WI38 (cell line): ENCODE measurements around the gene BCLAF1.

Experiments
- H3K4me3 ChIP-seq: 2 replicates; pipeline ENCODE4 v1.5.1; 2011; ENCODE audit warnings: low read depth, mild to moderate bottlenecking, control low read depth, low read length
- TF ChIP-seq, protein P1 (sequence below): IDR thresholded peaks from 2 replicates; pipeline ENCODE4 v1.5.1; 2012; ENCODE audit warnings: low read depth, mild to moderate bottlenecking, control low read depth, low read length

The BCLAF1 gene

DNA sequence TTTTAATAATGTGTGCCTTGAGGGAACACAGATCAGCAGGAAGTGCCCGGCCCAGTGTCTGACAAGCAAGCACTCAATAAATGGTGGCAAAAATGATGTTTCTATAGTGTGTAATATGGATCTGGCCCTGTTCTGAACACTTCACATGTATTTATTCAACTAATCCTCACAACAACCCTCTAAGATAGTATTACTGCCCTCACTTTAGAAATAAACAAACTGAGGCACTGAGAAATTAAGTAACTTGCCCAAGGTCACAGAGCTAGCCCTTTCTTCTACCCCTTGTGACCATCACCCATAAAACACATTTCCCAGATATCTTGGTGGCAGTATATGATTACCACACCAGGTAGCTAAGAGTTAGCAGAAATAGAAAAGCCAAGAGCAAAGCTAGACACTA, 26.7 kb downstream of the BCLAF1 start:
- TF ChIP-seq, protein P1, sequence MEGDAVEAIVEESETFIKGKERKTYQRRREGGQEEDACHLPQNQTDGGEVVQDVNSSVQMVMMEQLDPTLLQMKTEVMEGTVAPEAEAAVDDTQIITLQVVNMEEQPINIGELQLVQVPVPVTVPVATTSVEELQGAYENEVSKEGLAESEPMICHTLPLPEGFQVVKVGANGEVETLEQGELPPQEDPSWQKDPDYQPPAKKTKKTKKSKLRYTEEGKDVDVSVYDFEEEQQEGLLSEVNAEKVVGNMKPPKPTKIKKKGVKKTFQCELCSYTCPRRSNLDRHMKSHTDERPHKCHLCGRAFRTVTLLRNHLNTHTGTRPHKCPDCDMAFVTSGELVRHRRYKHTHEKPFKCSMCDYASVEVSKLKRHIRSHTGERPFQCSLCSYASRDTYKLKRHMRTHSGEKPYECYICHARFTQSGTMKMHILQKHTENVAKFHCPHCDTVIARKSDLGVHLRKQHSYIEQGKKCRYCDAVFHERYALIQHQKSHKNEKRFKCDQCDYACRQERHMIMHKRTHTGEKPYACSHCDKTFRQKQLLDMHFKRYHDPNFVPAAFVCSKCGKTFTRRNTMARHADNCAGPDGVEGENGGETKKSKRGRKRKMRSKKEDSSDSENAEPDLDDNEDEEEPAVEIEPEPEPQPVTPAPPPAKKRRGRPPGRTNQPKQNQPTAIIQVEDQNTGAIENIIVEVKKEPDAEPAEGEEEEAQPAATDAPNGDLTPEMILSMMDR: no peak
- H3K4me3 ChIP-seq: no peak overlapping the region

DNA sequence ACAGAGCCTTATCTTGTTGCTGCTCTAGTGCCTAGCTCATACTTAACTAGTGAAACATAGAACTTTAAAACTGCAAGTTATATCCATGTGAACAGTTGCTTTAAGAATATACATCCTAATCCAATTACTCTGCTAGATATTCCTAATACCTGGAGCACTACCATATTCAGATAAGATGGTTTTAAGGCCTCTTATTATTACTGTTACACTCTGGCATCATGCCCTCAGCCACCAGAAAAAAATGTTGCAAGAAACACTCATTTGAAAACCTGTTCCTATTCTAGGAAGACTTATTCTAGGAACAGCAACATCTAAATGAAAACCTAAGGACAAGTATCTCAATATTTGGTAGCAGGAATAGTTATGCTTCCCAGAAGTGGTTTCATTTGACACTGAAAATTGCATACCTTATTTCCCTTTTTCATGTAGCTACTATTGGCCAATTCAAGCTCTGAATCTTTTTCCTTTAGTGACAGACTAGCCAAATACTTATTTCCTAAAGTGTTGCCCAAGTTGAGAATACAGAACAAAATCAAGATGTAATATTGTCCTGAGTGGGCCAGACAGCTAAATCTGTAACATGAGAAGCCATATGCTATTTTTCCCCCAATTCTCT, 34.7 kb downstream of the BCLAF1 start:
- H3K4me3 ChIP-seq: no peak overlapping the region
- TF ChIP-seq, protein P1: no peak

DNA sequence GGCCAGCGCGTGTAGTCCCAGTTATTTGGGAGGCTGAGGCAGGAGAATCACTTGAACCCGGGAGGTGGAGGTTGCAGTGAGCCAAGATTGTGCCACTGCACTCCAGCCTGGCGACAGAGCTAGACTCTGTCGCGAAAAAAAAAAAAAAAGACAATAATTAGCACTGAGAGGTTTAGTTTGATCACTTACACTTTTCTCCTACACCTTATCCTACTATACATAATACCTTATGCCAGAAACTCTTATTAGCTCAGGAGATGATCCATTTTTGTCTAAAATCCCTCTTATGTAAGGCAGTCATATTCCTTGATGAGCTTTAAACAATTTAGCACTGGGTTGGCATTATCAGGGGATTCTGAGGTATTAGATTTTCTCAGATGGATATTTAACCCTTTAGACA, 35.9 kb downstream of the BCLAF1 start:
- H3K4me3 ChIP-seq: no peak overlapping the region
- TF ChIP-seq, protein P1: no peak

DNA sequence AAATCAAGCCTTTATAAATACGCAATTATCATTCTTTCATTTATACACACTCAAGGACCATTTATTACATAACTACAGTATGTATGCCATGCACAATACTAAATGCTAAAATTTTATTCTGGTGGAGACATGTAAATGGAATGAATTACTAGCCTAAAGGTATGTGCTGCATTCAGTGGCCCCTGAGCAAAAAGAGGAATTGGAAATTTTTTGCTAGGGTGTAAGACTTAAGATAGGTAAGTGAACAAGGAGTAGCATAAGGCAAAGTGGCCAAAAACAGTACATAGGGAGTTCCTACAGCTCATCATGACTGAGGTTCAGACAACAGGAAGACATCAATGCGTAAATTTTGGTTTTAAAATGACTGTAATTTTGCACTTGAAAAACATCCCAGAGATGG, 37.2 kb downstream of the BCLAF1 start:
- TF ChIP-seq, protein P1: no peak
- no peak overlapping the region for H3K4me3 ChIP-seq

DNA sequence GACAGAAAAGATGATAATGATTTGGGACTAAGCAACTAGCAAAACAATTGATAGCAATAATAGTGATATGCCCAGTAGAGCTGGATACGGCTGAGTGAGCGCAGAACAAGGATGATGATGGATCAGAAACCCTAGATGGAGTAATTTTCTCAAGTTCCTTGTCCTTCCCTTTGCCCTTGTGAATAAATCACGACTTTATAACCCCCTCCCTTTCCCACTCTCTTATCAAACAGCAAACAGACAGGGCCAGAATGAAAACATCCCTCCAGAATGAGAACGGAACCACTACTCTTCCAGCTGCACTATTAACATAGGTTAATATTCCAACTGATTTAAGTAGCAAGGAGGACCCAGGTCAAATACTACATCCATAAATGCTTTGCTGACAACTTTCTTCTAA, 38.3 kb downstream of the BCLAF1 start:
- no peak overlapping the region for H3K4me3 ChIP-seq
- TF ChIP-seq, protein P1: no peak

DNA sequence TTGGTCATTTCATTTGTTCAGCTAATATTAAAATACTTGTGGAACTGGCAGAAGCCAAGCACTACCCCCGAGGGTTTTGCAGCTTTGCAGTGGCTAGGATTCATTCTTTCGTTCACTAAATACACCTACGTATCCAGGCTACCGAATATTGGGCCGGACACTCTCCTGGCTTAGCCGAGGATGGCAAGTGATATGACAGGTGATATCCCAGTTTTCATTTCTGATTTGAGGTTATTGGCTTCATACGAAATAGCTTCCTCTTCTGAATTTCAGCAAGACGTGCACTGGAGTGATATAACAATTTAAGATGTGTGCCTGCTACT, 39.0 kb downstream of the BCLAF1 start:
- H3K4me3 ChIP-seq: peak overlapping the region; percentile 68

More for the DNA sequence above, 39.0 kb downstream of the BCLAF1 start:
- TF ChIP-seq, protein P1: no peak
